ENCODE results near the gene NHSL2.

DNA sequence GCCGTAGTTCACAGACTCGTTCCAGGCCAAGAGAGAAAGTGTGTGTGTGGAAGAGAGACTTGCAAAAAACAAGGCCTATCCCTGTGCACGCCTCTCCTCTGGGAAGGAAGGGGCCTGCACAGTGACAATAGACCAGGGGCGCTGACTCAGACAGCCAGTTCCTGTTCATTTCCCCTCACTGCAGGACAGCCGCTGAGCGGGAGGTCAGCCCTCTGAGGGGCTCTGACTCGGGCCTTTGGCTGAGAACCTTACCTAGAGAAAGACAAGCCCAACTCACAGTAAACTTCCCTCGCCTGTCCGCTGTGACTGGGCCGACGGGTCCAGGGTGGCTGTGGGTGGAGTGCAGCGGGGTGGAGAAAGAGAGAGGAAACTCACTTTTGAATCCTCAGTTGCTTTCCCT lies 169.0 kb downstream of the NHSL2 start:
- TF ChIP-seq CTCF (IDR thresholded peaks at IDR 0.05) (no peak), EZH2 (IDR thresholded peaks at IDR 0.05) (no peak), EZH2phosphoT487 (IDR thresholded peaks at IDR 0.05) (no peak)
